Mesothelial cell of epicardium (in vitro differentiated cells): ENCODE data around the gene TK1. TPM values are rescaled to one million over a fixed set of nuclear protein-coding genes. Genes with fewer than 3 reads are reported as not detected.
"Not testable (repeated sequence)": the region's sequence is repeated elsewhere in the genome, so short reads cannot be mapped to it uniquely, and the experiment has no call there.

Source experiments
- DNase-seq, 2 experiments: peaks; one replicate each; pipeline ENCODE4 v3.0.0; 2021; ENCODE audit warnings: low spot score in 2 of 2; ENCODE audit not compliant: unreplicated experiment in 2 of 2
- H3K27ac Mint-ChIP-seq: 2 replicates; pipeline ENCODE4 v1.8.0; 2021; ENCODE audit warnings: mixed read lengths
- H3K27me3 Mint-ChIP-seq: 2 replicates; pipeline ENCODE4 v1.8.0; 2021; ENCODE audit warnings: low read depth, mixed read lengths
- H3K36me3 Mint-ChIP-seq: 2 replicates; pipeline ENCODE4 v1.8.0; 2021; ENCODE audit warnings: mixed read lengths
- H3K4me1 Mint-ChIP-seq: 2 replicates; pipeline ENCODE4 v1.8.0; 2021; ENCODE audit warnings: mixed read lengths
- H3K4me3 Mint-ChIP-seq: 2 replicates; pipeline ENCODE4 v1.8.0; 2021; ENCODE audit warnings: mild to moderate bottlenecking, moderate library complexity, mixed read lengths
- H3K9me3 Mint-ChIP-seq: 2 replicates; pipeline ENCODE4 v1.8.0; 2021; ENCODE audit warnings: mixed read lengths
- total RNA-seq: library from RNA; stranded (reverse); gene quantifications from 3 replicates; pipeline ENCODE4 v1.2.1, GENCODE V29; 2021
- TF ChIP-seq, protein P1 (sequence below): fragments of 200-600 bp; sonication (generic); IDR thresholded peaks from one replicate; pipeline ENCODE4 v1.5.0; 2021; ENCODE audit warnings: antibody characterized with exemption; ENCODE audit not compliant: unreplicated experiment

Gene TK1, protein sequence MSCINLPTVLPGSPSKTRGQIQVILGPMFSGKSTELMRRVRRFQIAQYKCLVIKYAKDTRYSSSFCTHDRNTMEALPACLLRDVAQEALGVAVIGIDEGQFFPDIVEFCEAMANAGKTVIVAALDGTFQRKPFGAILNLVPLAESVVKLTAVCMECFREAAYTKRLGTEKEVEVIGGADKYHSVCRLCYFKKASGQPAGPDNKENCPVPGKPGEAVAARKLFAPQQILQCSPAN
- total RNA-seq, result 23.3 to 25.7 TPM (median 23.3 TPM) in 3 replicates

DNA sequence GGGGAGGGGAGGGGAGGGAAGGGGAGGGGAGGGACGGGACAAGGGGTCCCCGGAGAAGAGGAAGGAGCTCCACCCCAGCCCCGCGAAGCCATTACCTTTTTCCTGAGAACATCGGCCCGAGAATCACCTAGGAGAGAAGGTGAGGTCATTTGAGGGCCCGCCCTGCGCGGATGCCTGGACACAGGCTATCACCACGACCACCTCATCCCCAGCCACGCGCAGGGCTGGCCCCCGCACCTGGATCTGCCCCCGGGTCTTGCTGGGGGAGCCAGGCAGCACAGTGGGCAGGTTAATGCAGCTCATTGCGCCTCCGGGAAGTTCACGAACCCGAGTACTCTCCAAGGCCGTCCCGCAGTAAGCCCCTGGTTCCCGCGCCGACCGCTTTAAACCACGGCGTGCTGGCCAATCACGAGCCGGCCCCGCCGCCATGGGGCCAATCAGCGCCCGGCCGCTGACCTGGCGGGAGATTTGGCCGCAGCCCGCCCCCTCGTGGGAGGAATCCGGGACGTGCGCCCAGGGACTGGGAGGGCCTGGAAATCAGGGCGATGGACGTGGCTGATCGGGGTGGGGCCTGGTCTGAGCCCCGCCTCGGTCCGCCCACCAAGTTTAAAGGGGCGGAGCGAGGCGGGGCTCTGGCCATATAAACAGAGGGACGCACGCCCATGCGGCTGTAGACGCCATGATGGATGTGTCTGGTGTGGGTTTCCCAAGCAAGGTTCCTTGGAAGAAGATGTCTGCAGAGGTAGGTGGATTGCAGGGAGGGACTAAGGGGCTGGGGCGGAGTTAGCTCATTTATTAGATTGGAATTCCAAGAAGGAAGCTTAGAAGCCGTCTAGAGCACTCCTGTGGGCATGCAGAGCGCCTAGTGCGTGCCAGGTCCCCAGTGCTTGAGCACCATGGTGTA, at the start of gene TK1, which contains the start of gene AFMID:
TSS of gene TK1 (minus strand) at position 361 of the 904 bp plus-strand sequence. CDS start at position 303, 58 bp downstream.
TSS of gene AFMID (plus strand) at position 671 of the 904 bp plus-strand sequence. CDS start at position 680, 9 bp downstream.
- peaks cover 3% of the 10 kb centered on the region for H3K9me3 Mint-ChIP-seq
- peak within 1 kb of the TSS; percentile 83 for H3K27ac Mint-ChIP-seq
- H3K27me3 Mint-ChIP-seq, result no peaks in the 10 kb centered on the region
- H3K36me3 Mint-ChIP-seq, result peaks cover 17% of the 10 kb centered on the region
- peaks cover 20% of the 10 kb centered on the region for H3K4me1 Mint-ChIP-seq
- peak; percentile 96 to 100 for DNase-seq
- TF ChIP-seq, protein P1, sequence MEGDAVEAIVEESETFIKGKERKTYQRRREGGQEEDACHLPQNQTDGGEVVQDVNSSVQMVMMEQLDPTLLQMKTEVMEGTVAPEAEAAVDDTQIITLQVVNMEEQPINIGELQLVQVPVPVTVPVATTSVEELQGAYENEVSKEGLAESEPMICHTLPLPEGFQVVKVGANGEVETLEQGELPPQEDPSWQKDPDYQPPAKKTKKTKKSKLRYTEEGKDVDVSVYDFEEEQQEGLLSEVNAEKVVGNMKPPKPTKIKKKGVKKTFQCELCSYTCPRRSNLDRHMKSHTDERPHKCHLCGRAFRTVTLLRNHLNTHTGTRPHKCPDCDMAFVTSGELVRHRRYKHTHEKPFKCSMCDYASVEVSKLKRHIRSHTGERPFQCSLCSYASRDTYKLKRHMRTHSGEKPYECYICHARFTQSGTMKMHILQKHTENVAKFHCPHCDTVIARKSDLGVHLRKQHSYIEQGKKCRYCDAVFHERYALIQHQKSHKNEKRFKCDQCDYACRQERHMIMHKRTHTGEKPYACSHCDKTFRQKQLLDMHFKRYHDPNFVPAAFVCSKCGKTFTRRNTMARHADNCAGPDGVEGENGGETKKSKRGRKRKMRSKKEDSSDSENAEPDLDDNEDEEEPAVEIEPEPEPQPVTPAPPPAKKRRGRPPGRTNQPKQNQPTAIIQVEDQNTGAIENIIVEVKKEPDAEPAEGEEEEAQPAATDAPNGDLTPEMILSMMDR, result peak; percentile 95
- peak within 1 kb of the TSS; percentile 81 for H3K4me3 Mint-ChIP-seq

- no peak for DNase-seq
- H3K4me3 Mint-ChIP-seq, result no peak overlapping the region
- no peak overlapping the region for H3K27ac Mint-ChIP-seq
- H3K9me3 Mint-ChIP-seq, result no peaks in the 10 kb centered on the region
- H3K36me3 Mint-ChIP-seq, result no peaks in the 10 kb centered on the region
- TF ChIP-seq, protein P1, result no peak
- peaks cover 26% of the 10 kb centered on the region for H3K27me3 Mint-ChIP-seq
- peaks cover 14% of the 10 kb centered on the region for H3K4me1 Mint-ChIP-seq
Measured at GRCh38 chr17:78235885-78236284, 49.0 kb upstream of the TK1 start.

DNA sequence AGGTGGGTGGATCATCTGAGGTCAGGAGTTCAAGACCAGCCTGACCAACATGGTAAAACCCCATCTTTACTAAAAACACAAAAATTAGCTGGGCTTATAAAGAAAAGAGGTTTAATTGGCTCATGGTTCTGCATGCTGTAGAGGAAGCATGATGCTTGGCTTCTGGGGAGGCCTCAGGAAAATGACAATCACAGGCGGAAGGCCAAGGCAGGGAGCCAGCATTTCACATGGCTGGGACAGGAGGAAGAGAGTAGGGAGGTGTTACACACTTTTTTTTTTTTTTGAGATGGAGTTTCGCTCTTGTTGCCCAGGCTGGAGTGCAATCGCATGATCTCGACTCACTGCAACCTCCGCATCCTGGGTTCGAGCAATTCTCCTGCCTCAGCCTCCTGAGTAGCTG, 48.2 kb upstream of the TK1 start:
- DNase-seq, H3K9me3 Mint-ChIP-seq, H3K27ac Mint-ChIP-seq, H3K4me3 Mint-ChIP-seq, H3K36me3 Mint-ChIP-seq: not testable (repeated sequence)
- H3K27me3 Mint-ChIP-seq, result peaks cover 35% of the 10 kb centered on the region
- peaks cover 17% of the 10 kb centered on the region for H3K4me1 Mint-ChIP-seq

GRCh38 chr17:78234261-78234865, 47.5 kb upstream of the TK1 start:
- TF ChIP-seq, protein P1, result no peak
- Mint-ChIP-seq H3K36me3 (no peaks in the 10 kb centered on the region), H3K27ac (no peak overlapping the region), H3K27me3 (peaks cover 40% of the 10 kb centered on the region), H3K9me3 (no peaks in the 10 kb centered on the region), H3K4me1 (peaks cover 17% of the 10 kb centered on the region), H3K4me3 (no peak overlapping the region)
- DNase-seq, result no peak

- no peaks in the 10 kb centered on the region for H3K9me3 Mint-ChIP-seq
- H3K27me3 Mint-ChIP-seq, result peaks cover 44% of the 10 kb centered on the region
Measured at GRCh38 chr17:78233678-78234077, 46.8 kb upstream of the TK1 start.

More at GRCh38 chr17:78233678-78234077, 46.8 kb upstream of the TK1 start:
- DNase-seq, result no peak
- TF ChIP-seq, protein P1, result no peak
- Mint-ChIP-seq H3K4me3 (no peak overlapping the region), H3K36me3 (no peaks in the 10 kb centered on the region), H3K27ac (no peak overlapping the region), H3K4me1 (peaks cover 17% of the 10 kb centered on the region)
